Adrenal gland (tissue), 5 donors: ENCODE measurements around the gene NGRN.
"Not testable (repeated sequence)": the region's sequence is repeated elsewhere in the genome, so short reads cannot be mapped to it uniquely, and the experiment has no call there.

ENCODE experiments used
- CTCF ChIP-seq, 6 experiments: fragments of 450-650 bp in 4 of 6; fragments of 200-600 bp in 2 of 6; sonication (generic) in 1 of 6; IDR thresholded peaks; 1 replicate in 5 of 6; 2 replicates in 1 of 6; pipeline versions ENCODE4 v1.5.1 to v1.8.0; 2016 to 2021; ENCODE audit warnings: antibody characterized with exemption in 6 of 6, mild to moderate bottlenecking in 2 of 6, moderate library complexity in 1 of 6
- POLR2A ChIP-seq, 2 donors: fragments of 450-650 bp; IDR thresholded peaks; one replicate each; pipeline ENCODE4 v1.6.1; 2017; ENCODE audit warnings: antibody characterized with exemption in 2 of 2, mild to moderate bottlenecking in 2 of 2, moderate library complexity in 1 of 2
- donor health status: DM: no; HTN: no; CAD: no.

- TF ChIP-seq POLR2A, CTCF (IDR thresholded peaks at IDR 0.05): not testable (repeated sequence)
Measured at GRCh38 chr15:90305355-90305754, 39.9 kb downstream of the NGRN start.
